ENCODE results near the gene ZNF285. TPM values are rescaled to one million over a fixed set of nuclear protein-coding genes. Genes with fewer than 3 reads are reported as not detected.
A peak's percentile ranks its signal among the peaks of the same experiment; 100 is the strongest.
"Not testable (repeated sequence)": the region's sequence is repeated elsewhere in the genome, so short reads cannot be mapped to it uniquely, and the experiment has no call there.

Gene ZNF285
- total RNA-seq: 0.64 TPM

DNA sequence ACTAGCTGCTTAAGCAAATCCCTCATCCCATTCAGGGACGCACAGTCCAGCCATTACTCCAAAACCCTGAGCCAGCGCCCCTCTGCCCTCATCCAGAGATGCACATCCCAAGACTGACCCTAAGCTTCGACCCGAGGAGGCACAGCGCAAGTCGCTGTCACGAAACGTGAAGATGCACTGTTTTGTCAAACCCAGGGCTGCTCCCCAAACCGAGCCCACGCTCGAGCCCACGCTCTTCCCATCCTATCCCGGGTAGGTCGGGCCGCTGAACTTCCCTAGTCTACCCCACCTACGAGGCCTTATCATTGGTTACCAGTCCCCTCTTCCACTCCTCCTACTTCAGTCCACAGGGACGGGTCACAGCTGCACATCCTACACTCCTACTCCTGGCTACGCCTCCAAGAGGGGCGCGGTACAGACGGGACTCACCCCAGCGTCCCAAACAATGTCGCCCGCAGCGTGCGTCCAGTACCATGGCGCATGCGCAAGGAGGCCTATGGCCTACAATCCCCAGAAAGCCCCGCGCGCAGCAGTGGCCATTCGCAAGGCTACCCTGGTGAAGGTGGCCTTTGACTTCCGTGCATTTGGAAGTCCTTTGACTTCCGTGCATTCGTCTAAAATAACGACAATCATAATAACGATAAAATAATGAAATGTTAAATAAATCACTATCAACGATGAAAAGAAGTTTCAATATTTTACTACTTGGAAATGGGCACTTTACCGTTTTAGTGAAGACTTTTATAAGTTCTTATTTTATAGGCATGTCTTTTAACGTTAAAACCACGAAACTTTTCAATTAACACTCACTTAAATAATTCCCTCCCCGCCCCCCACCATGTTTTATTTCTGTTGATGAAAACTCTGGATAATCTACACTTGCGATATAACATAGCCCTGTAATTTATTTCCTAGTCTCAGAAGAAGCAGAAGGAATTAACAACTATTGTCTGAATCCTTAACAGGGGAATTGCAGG is at the start of gene ZNF285:
Gene ZNF285, minus strand, starts transcription at position 470 of the 977 bp plus-strand sequence. CDS start 4,395 bp downstream, outside the sequence.
- ATAC-seq: peak; percentile 99

DNA sequence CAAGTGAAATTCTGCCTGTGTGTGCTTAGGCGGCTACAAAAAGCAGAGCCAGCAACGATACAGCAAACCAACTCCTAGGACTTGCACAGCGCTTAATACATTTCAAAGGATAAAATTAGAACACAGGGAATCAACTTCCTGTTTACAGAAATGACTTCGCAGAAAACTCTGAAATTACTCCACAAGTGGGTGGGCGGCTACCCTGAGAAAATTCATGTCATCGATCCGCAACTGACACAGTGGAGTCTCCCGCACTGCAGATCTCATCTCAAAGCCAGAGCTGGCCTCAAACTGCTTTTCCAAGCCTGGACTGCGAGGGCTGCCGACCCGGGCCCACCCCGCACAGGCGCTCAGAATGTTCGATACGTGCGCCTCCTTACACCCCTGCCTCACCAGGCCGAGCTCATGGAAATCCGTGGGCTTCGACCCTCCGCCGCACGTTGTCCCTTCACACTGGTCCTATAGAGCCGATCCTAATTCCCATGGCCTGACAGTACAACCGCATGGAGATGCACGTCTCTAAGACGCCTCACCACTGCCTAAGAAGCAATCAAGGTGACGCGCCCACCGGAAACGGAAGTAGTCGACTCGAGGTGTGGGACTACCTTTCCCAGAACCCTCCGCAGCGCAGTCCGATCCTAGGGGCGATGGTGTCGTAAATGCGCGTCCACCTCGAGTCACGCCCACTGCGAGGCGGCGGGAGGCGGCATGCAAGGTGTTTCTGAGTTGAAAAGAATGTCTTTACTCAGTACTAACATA is 46.7 kb upstream of the ZNF285 start, which contains the start of gene ZNF229:
Gene ZNF229, minus strand, starts transcription at position 557 of the 759 bp plus-strand sequence. CDS start 5,625 bp downstream, outside the sequence.
- peak; percentile 96 for ATAC-seq

DNA sequence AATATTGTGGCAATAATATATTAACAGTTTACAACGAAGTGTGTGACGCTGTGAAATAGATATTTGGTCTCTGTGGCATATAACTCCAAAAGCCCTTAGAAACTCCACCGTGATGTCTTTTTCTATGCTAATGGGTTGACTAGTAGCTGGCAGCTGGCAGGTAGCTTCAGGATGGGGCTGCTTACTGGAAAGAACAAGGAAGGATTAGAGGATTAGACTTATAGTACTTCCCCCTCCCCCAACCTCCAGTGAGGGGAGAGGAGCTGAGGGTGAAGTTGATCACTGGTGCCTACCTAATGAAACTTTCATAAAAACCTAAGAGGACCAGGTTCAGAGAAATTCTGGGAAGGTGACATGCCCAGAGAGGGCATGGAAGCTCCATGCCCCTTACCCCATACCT is 37.0 kb upstream of the ZNF285 start:
- no peak for ATAC-seq

DNA sequence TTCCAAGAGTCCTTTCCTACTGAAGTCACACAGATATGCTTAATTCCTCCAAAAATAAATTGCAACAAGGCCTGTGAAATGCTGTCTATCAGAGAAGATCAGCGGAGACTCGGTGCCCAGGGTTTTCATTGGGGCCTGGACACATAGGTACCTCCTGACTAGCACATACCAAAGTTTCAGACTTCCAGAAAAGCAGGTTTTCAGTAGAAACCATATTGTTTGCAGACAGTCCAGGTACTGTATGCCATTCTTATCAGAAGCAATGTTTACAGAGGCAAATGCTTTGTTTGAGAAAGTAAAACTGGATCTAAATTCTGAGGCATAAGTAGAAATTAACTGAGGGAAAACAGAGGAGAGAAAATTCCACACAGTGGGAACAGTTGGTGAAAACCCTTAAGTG is 34.0 kb upstream of the ZNF285 start:
- no peak for ATAC-seq

DNA sequence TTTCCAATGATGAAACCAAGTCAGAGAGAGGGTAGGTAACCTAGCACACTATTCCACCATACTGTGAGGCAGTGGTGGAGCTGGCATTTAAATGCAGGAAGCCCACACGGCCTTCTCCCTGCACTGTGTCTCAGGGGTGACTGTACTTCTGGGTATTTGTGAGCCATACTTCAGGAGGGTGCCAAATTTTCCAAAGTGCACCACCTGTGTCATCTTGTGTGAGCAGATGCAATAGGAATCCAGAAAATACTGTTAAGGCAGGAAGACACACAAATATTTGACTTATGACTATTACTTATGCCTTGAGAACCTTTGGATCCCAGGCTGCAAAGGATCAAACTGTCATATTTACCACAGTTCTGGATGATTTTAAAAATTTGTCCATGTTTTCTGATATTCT is 29.5 kb upstream of the ZNF285 start:
- no peak for ATAC-seq

DNA sequence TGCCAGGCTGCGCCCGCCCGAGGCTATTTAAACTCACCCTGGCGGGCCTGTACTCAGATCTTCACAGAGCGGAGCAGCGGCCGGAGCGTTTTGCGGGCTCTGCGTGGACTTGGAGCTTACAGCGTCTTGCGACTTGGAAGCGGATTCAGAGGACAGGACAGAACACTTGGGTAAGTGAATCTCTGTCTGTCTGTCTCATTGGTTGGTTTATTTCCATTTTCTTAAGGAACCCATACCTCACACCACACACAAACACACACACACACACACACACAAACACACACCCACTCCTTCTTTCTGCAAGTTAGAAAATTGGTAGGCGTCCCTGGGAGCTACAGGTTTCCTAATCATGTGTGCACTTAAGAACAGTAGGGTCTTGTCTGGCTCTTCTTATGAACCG is 14.1 kb upstream of the ZNF285 start:
- not testable (repeated sequence) for ATAC-seq

DNA sequence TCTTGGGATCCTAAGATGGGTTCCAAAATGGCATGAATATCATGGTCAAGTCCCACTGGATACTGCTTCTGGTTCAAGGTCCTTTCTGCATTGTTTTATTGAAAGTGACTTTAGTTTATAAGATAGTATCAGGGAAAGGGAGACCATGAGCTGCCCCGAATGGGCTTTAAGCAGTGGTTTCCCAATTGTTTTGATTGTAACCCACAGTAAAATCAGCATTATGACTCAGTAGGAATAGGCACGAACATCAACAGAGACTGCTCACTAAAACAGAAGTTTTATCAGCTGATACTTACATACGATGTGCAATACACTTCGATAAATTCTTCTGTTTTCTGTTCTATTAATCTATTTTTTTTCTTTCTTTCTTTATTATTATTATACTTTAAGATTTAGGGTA is 12.1 kb downstream of the ZNF285 start:
- not testable (repeated sequence) for ATAC-seq

DNA sequence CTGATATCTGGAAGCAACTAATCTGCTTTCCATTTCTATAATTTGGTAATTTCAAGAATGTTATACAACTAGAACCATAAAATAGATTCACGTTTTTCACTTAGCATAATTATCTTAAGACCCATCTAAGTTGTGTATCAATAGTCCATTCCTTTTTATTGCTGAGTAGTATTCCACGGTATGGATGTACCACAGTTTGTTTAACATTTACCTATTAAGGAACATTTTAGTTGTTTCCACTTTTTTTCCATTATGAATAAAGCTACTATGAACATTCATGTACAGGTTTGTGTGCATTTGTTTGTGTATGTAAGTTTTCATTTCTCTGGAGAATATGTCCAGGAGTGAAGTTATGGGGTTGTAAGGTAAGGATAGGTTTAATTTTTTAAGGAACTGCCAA is 26.6 kb downstream of the ZNF285 start:
- ATAC-seq: no peak

DNA sequence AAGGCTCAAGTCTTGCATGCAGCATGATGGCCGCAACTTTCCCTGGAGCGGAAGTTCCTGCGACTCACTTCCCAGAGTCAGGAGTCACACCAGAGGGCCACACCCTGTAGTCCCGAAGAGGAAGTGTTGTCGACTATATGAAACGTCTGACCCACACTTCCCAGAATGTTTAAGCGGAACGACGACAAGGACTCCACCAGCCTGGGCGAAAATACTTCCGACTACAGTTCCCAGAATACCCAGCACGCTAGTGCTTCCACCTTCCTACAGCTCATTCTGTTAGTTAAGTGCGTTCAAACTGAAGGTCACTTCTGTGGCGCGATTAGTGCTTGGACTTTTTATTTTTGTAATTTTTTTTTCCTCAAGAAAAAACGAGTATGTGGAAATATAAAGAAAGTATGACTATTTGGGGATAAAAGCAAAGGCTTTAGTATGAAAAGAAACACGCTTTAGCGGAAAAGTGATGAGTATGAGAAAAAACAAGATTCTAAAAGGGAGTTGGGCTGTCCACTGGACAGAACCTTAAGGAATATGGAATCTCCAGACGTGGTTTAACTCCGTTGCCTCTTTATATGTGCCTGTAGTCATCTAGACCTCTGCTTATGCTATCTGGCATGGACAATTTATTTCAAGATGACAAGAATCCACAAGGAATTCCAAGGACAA is 29.5 kb downstream of the ZNF285 start:
- no peak for ATAC-seq

DNA sequence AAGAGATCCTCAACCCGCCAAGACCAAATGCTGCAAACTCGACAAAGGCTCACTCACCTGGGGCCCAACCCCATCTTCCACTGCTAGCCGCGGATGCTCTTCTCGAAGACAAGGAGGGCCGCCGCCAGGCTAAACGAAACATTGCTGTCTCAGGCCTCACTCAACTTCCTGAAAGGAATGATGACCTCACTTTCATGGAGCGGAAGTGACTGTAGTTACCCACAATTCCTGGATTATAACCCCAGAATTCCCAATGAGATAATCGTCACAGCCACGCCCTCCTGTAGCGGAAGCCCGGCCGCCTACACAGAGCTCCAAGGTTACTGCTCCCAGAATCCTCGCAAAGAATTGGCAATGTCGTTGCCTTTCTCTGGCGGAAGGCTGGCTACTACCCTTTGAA is 34.4 kb downstream of the ZNF285 start:
- no peak for ATAC-seq

DNA sequence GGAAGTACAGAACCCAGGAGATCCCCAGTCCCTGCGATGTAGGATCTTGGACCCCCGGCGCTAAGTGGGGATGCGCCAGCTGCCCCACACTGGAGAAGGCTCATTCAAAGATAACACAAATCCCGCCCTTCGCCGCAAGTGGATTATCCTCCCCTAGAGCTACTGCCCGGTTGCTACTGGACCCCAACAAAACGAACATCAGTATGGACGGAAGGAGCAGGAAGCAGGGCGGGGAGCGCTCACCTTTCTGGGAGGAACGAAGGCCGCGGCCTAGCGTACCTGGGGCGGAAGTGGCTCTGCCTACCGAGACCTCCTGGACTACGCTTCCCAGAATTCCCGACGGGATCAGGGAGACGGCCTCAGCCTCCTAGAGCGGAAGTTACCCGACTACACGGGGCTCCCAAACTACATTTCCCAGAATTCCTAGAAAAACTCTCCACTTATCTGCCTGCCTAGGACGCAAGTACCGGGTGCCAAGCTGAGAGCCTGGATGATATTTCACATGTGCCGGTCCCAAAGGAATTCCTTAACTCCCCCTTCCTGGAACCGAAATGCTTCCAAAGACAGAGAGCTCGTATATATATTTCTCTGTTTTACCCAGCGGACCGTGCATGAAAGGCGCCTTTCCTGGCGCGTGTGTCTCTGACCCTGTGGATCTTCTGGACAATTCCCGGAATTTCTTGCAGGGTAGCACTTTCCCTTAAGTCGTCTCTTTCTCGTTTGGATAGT is 44.9 kb downstream of the ZNF285 start, which contains the start of gene ZNF112:
Gene ZNF112, minus strand, starts transcription at position 298 of the 729 bp plus-strand sequence. CDS start 16,141 bp downstream, outside the sequence.
- peak; percentile 100 for ATAC-seq

DNA sequence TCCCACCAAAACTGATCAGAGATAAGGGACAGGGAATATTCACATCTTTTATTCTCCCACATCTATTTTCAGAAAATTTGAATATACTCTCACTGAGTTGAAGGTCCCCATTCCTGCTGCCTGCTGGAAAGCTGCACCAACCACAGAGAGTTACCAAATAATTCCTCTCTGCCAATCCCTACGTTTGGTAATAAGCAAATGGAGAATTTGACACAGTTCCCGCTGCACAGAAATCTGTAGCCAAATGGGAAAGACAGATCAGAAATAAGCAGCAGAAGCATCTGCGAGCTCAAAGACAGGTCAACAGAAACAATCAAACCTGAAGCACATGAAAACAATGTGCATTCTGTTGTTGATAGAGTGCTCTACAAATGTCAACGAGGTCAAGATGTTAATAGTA is 54.9 kb downstream of the ZNF285 start:
- no peak for ATAC-seq

DNA sequence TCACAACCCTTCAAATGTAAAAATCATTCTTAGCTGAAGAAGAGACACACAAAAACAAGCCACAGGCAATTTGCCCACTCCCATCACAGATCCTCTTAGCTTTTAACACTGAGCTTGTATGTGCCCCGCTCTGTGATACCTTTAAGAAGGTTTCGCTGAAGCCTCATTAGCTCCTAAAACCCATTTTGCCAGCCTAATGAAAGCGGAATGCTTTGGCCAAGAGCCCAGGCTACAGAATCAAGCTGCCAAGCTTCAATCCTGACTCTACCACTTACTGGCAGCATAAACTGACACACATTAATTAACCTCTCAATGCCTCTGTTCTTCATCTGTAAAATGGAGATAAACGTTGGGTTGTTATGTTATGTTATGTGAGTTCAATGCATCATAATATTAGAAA is 55.4 kb downstream of the ZNF285 start:
- ATAC-seq: no peak

DNA sequence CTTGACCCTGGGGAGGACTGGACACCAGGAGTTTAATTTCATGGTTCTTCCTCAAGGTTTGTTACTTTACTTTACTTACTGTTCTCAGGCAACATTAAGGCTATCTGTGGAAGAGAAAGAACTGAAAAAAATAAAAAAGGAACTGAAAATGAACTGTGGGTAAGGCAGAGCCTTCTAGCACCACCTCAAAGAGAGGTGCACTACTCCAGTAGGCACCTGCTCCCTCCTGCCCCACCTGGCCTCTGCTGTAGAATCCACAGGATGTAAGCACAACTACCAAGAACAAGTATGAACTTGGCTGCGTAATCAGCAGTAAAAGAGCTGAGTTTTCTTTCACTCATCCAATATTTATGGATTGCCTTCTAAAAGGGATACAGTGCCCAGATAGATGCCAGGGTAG is 57.2 kb downstream of the ZNF285 start:
- ATAC-seq: no peak

DNA sequence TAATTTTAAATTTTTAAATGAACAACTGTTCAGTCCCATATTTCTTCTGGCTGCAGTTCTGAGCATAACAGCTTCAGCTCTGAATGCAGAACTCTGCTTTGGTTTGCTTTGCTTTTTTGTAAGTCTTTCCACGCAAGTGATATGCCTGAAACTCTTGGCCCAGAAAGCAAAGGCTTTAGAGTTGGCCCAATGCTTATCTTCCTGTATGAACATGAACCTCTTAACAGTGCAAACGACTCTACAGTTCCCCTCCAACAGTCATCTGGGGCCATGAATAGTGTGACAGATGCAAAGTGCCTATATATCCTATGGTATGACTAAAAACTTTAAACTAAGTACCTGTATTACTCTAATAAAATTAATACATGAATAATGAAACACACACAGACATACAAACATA is 59.6 kb downstream of the ZNF285 start:
- no peak for ATAC-seq

DNA sequence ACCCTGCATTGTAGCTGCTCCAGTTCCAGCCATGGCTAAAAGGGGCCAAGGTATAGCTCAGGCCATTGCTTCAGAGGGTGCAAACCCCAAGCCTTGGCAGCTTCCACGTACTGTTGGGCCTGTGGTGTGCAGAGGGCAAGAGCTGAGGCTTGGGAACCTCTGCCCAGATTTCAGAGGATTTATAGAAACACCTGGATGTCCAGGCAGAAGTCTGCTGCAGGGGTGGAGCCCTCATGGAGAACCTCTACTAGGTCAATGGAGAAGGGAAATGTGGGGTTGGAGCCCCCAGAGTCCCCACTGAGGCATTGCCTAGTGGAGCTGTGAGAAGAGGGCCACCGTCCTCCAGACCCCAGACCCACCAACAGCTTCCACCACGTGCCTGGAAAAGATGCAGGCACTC is 66.8 kb downstream of the ZNF285 start:
- not testable (repeated sequence) for ATAC-seq

Other genes starting within 250 kb of the ZNF285 start
- 12.4 TPM for gene ZNF226, start 236.5 kb downstream of the ZNF285 start, total RNA-seq
- 6.1 TPM for gene ZNF227, start 189.1 kb downstream of the ZNF285 start, total RNA-seq
- not detected for gene ZNF233, start 141.7 kb downstream of the ZNF285 start, total RNA-seq
- gene ZNF235, start 96.6 kb downstream of the ZNF285 start, total RNA-seq: 2.5 TPM
- 2.2 TPM for gene ZNF112, start 44.9 kb downstream of the ZNF285 start, total RNA-seq
- gene ZNF229, start 46.9 kb upstream of the ZNF285 start, total RNA-seq: 1.1 TPM
- gene ZNF180, start 98.9 kb upstream of the ZNF285 start, total RNA-seq: 3.4 TPM
- not detected for gene CEACAM20, start 128.1 kb upstream of the ZNF285 start, total RNA-seq
- gene IGSF23, start 212.0 kb upstream of the ZNF285 start, total RNA-seq: not detected
- gene PVR, start 242.3 kb upstream of the ZNF285 start, total RNA-seq: 11.8 TPM

Measured in esophagus mucosa (tissue), 1 donor.